GM12801 (cell line): ENCODE data around the gene PRPF18.

Experiments used
- CTCF ChIP-seq: IDR thresholded peaks from one replicate; pipeline ENCODE4 v1.5.1; 2011; ENCODE audit warnings: control low read depth; ENCODE audit not compliant: insufficient read length; ENCODE audit errors: extremely low read depth

The PRPF18 gene

GRCh38 chr10:13654118-13654830 is 67.5 kb downstream of the PRPF18 start:
- TF ChIP-seq CTCF = no peak

GRCh38 chr10:13654846-13655245 is 68.1 kb downstream of the PRPF18 start:
- TF ChIP-seq CTCF = no peak

GRCh38 chr10:13656337-13657100 is 69.8 kb downstream of the PRPF18 start:
- no peak for TF ChIP-seq CTCF

- TF ChIP-seq CTCF = no peak
Observed at GRCh38 chr10:13657101-13657680, 70.4 kb downstream of the PRPF18 start.

- TF ChIP-seq CTCF = no peak
Observed at GRCh38 chr10:13658264-13658663, 71.5 kb downstream of the PRPF18 start.

GRCh38 chr10:13658871-13659685 is 72.3 kb downstream of the PRPF18 start:
- TF ChIP-seq CTCF = no peak
